GM12872 (cell line): ENCODE results near the gene CFAP100.

Source experiments
- CTCF ChIP-seq: IDR thresholded peaks from 3 replicates; pipeline ENCODE4 v1.5.1; 2011; ENCODE audit warnings: low read depth, mild to moderate bottlenecking, low read length, moderate library complexity; ENCODE audit not compliant: insufficient read depth

Gene CFAP100

GRCh38 chr3:126365351-126366277, 29.1 kb upstream of the CFAP100 start:
- no peak for TF ChIP-seq CTCF

- no peak for TF ChIP-seq CTCF
Measured at GRCh38 chr3:126367316-126367805, 27.3 kb upstream of the CFAP100 start.

GRCh38 chr3:126369490-126369889, 25.2 kb upstream of the CFAP100 start:
- no peak for TF ChIP-seq CTCF

GRCh38 chr3:126370055-126370454, 24.7 kb upstream of the CFAP100 start:
- TF ChIP-seq CTCF, result no peak

- TF ChIP-seq CTCF, result no peak
Measured at GRCh38 chr3:126370606-126371005, 24.1 kb upstream of the CFAP100 start.

- TF ChIP-seq CTCF, result no peak
Measured at GRCh38 chr3:126371096-126371705, 23.5 kb upstream of the CFAP100 start.

GRCh38 chr3:126372413-126373145, 22.1 kb upstream of the CFAP100 start:
- TF ChIP-seq CTCF, result no peak
